Testis (tissue), 2 donors: Measurements from ENCODE around the gene RABGAP1L.

Source experiments
- CTCF ChIP-seq, 3 experiments: fragments of 450-650 bp in 2 of 3; fragments of 200-600 bp in 1 of 3; sonication (generic) in 1 of 3; IDR thresholded peaks; one replicate each; pipeline ENCODE4 v1.5.1; 2016 to 2019; ENCODE audit warnings: antibody characterized with exemption in 3 of 3, mild to moderate bottlenecking in 2 of 3, moderate library complexity in 1 of 3
- POLR2A ChIP-seq: fragments of 450-650 bp; IDR thresholded peaks from one replicate; pipeline ENCODE4 v1.6.1; 2017; ENCODE audit warnings: antibody characterized with exemption, mild to moderate bottlenecking, moderate library complexity

GRCh38 chr1:174469687-174470086, 310.4 kb downstream of the RABGAP1L start:
- TF ChIP-seq CTCF (IDR thresholded peaks at IDR 0.05), result no peak
- TF ChIP-seq POLR2A, result no peak
